ENCODE measurements around the gene SREK1. TPM values are rescaled to one million over a fixed set of nuclear protein-coding genes. Genes with fewer than 3 reads are reported as not detected.
A peak's percentile ranks its signal among the peaks of the same experiment; 100 is the strongest.

SREK1 gene
- total RNA-seq = 10 to 100 TPM; 65.2 to 67.5 TPM

GRCh38 chr5:66144074-66144833, at the start of gene SREK1:
TSS of gene SREK1 (plus strand) at chr5:66144300. CDS start at chr5:66144377, 77 bp downstream.
- intact Hi-C loops (cut with DNase I) = loop anchor here (5.0 to 10.0 kb wide), 2 partner anchors 217 to 519 kb away; partner anchors contain the start of genes ERBIN, SHLD3, TRAPPC13 and TRIM23
- under 1% methylated on average over 78 of the region's 86 CpGs for WGBS

GRCh38 chr5:66100851-66101250, 43.2 kb upstream of the SREK1 start:
- WGBS = 95% methylated on average over 2 of the region's 2 CpGs
- TF ChIP-seq POLR2AphosphoS5 (IDR thresholded peaks at IDR 0.05) = no peak
- no peak for TF ChIP-seq CTCF (IDR thresholded peaks at IDR 0.05)
- no peak for TF ChIP-seq POLR2A (IDR thresholded peaks at IDR 0.05)
- intact Hi-C loops (cut with DNase I) = no loop called here
- no peaks in the 10 kb centered on the region for H3K4me1 ChIP-seq (replicated peaks)
- H3K4me3 ChIP-seq = no peak overlapping the region
- DNase-seq (ENCODE audit: low spot score) = no peak
- H3K36me3 ChIP-seq = no peaks in the 10 kb centered on the region
- H3K27me3 ChIP-seq (replicated peaks; ENCODE audit: insufficient read depth) = no peaks in the 10 kb centered on the region
- no peaks in the 10 kb centered on the region for H3K9me3 ChIP-seq
- H3K27ac ChIP-seq = no peak overlapping the region

More at GRCh38 chr5:66144074-66144833, at the start of gene SREK1:
- no peaks in the 10 kb centered on the region for H3K4me1 ChIP-seq (replicated peaks)
- peak within 1 kb of the TSS; percentile 99 for H3K27ac ChIP-seq
- H3K27me3 ChIP-seq (replicated peaks; ENCODE audit: insufficient read depth) = no peaks in the 10 kb centered on the region
- H3K4me3 ChIP-seq = peak within 1 kb of the TSS; percentile 82 to 92
- no peaks in the 10 kb centered on the region for H3K36me3 ChIP-seq
- TF ChIP-seq CTCF (IDR thresholded peaks at IDR 0.05) (peak in 1 of 4 experiments; percentile 13), POLR2AphosphoS5 (IDR thresholded peaks at IDR 0.05) (peak; percentile 60), POLR2A (IDR thresholded peaks at IDR 0.05) (peak; percentile 79)
- peak; percentile 90 for DNase-seq (ENCODE audit: low spot score)
- H3K9me3 ChIP-seq = no peaks in the 10 kb centered on the region

GRCh38 chr5:66113160-66113559, 30.9 kb upstream of the SREK1 start:
- H3K4me3 ChIP-seq = no peak overlapping the region
- no peak overlapping the region for H3K27ac ChIP-seq
- no peaks in the 10 kb centered on the region for H3K4me1 ChIP-seq (replicated peaks)
- no peaks in the 10 kb centered on the region for H3K9me3 ChIP-seq
- no peaks in the 10 kb centered on the region for H3K27me3 ChIP-seq (replicated peaks; ENCODE audit: insufficient read depth)
- WGBS = 89% methylated on average over 2 of the region's 2 CpGs
- intact Hi-C loops (cut with DNase I) = no loop called here
- H3K36me3 ChIP-seq = no peaks in the 10 kb centered on the region
- no peak for DNase-seq (ENCODE audit: low spot score)
- TF ChIP-seq POLR2A (IDR thresholded peaks at IDR 0.05) (no peak), POLR2AphosphoS5 (IDR thresholded peaks at IDR 0.05) (no peak), CTCF (IDR thresholded peaks at IDR 0.05) (no peak)

- DNase-seq (ENCODE audit: low spot score) = no peak
- H3K4me1 ChIP-seq (replicated peaks) = no peaks in the 10 kb centered on the region
- WGBS = 55% methylated on average over 4 of the region's 4 CpGs
- no peaks in the 10 kb centered on the region for H3K9me3 ChIP-seq
- no peaks in the 10 kb centered on the region for H3K27me3 ChIP-seq (replicated peaks; ENCODE audit: insufficient read depth)
- H3K4me3 ChIP-seq = no peak overlapping the region
- H3K36me3 ChIP-seq = no peaks in the 10 kb centered on the region
- intact Hi-C loops (cut with DNase I) = no loop called here
- H3K27ac ChIP-seq = no peak overlapping the region
- no peak for TF ChIP-seq POLR2A (IDR thresholded peaks at IDR 0.05)
- TF ChIP-seq POLR2AphosphoS5 (IDR thresholded peaks at IDR 0.05) = no peak
- no peak for TF ChIP-seq CTCF (IDR thresholded peaks at IDR 0.05)
These were observed 25.8 kb upstream of the SREK1 start for GRCh38 chr5:66118304-66118703.

Data from prostate gland (tissue), 2 donors.